HG03175 (cell line): ENCODE data around the gene BNIPL.

Experiments used
- ATAC-seq: cut with Tn5 transposase; IDR thresholded peaks from one replicate; pipeline ENCODE4 v1.9.1; 2021; ENCODE audit warnings: mild to moderate bottlenecking, moderate library complexity; ENCODE audit not compliant: unreplicated experiment

Gene BNIPL

GRCh38 chr1:151036356-151036755, at the start of gene BNIPL:
BNIPL (plus strand) TSS chr1:151036586; CDS start chr1:151036726, 140 bp downstream.
- no peak for ATAC-seq

- ATAC-seq = no peak
Observed at GRCh38 chr1:150987924-150988323, 48.5 kb upstream of the BNIPL start.

GRCh38 chr1:150992626-150993025, 43.8 kb upstream of the BNIPL start:
- ATAC-seq = no peak

- ATAC-seq = no peak
Observed at GRCh38 chr1:150994248-150994647, 42.1 kb upstream of the BNIPL start.

GRCh38 chr1:150995460-150995859, 40.9 kb upstream of the BNIPL start:
- ATAC-seq = no peak

- no peak for ATAC-seq
Observed at GRCh38 chr1:150995896-150996295, 40.5 kb upstream of the BNIPL start.

- ATAC-seq = no peak
Observed at GRCh38 chr1:150997126-150997872, 39.1 kb upstream of the BNIPL start.

GRCh38 chr1:150997949-150998348, 38.4 kb upstream of the BNIPL start:
- no peak for ATAC-seq

- ATAC-seq = no peak
Observed at GRCh38 chr1:150999051-150999674, 37.2 kb upstream of the BNIPL start.

- no peak for ATAC-seq
Observed at GRCh38 chr1:150999926-151000325, 36.5 kb upstream of the BNIPL start.

- no peak for ATAC-seq
Observed at GRCh38 chr1:151000408-151000807, 36.0 kb upstream of the BNIPL start.

- no peak for ATAC-seq
Observed at GRCh38 chr1:151001602-151002001, 34.8 kb upstream of the BNIPL start.

GRCh38 chr1:151002051-151002450, 34.3 kb upstream of the BNIPL start:
- no peak for ATAC-seq

- ATAC-seq = no peak
Observed at GRCh38 chr1:151002611-151003010, 33.8 kb upstream of the BNIPL start.

- no peak for ATAC-seq
Observed at GRCh38 chr1:151003180-151003579, 33.2 kb upstream of the BNIPL start.

GRCh38 chr1:151005729-151006319, 30.6 kb upstream of the BNIPL start:
- ATAC-seq = no peak

- peak; percentile 34 for ATAC-seq
Observed at GRCh38 chr1:151006327-151007052, 29.9 kb upstream of the BNIPL start, which contains the start of gene MINDY1. MINDY1 (minus strand) TSS chr1:151006902; CDS start chr1:151002617, 4,285 bp downstream.

GRCh38 chr1:151007853-151008243, 28.5 kb upstream of the BNIPL start:
- no peak for ATAC-seq

GRCh38 chr1:151008244-151009205, 27.9 kb upstream of the BNIPL start, which contains the start of gene PRUNE1:
PRUNE1 (plus strand) TSS chr1:151008449; CDS start chr1:151008633, 184 bp downstream.
- peak; percentile 71 for ATAC-seq

- ATAC-seq = no peak
Observed at GRCh38 chr1:151009206-151009587, 27.2 kb upstream of the BNIPL start.
